Neural cell (in vitro differentiated cells): ENCODE results near the gene HDAC7. TPM values are rescaled to one million over a fixed set of nuclear protein-coding genes. Genes with fewer than 3 reads are reported as not detected.

ENCODE experiments used
- H2AFZ ChIP-seq: fragments of 200-600, 300-800 bp; sonication (generic), shearing (Covaris generic); 2 replicates; pipeline ENCODE4 v1.6.0; 2014; ENCODE audit warnings: low read depth, mild to moderate bottlenecking, antibody characterized with exemption, low read length, moderate library complexity
- H3F3A ChIP-seq: fragments of 200-600 bp; shearing (Covaris generic); 2 replicates; pipeline ENCODE4 v1.6.1; 2016; ENCODE audit warnings: mild to moderate bottlenecking, moderate library complexity, mixed read lengths, antibody characterized with exemption, low read length; ENCODE audit not compliant: insufficient read depth, poor library complexity, severe bottlenecking
- H3K27ac ChIP-seq: fragments of 200-600, 300-800 bp; sonication (generic), shearing (Covaris generic); 2 replicates; pipeline ENCODE4 v1.5.1; 2014; ENCODE audit warnings: mild to moderate bottlenecking, low read length, moderate library complexity
- H3K27me3 ChIP-seq: fragments of 300-800, 200-600 bp; sonication (generic), shearing (Covaris generic); 2 replicates; pipeline ENCODE4 v1.6.0; 2014; ENCODE audit warnings: mild to moderate bottlenecking, low read depth, low read length, moderate library complexity; ENCODE audit not compliant: insufficient read depth
- H3K36me3 ChIP-seq: fragments of 300-800, 200-600 bp; sonication (generic), shearing (Covaris generic); 2 replicates; pipeline ENCODE4 v1.5.1; 2014; ENCODE audit warnings: mild to moderate bottlenecking, antibody characterized with exemption, low read length, moderate library complexity; ENCODE audit not compliant: insufficient read depth
- H3K4me2 ChIP-seq: fragments of 300-800, 200-600 bp; sonication (generic), shearing (Covaris generic); 2 replicates; pipeline ENCODE4 v1.6.0; 2014; ENCODE audit warnings: mild to moderate bottlenecking, low read length
- H3K4me3 ChIP-seq: fragments of 300-800, 200-600 bp; sonication (generic), shearing (Covaris generic); 2 replicates; pipeline ENCODE4 v1.5.1; 2014; ENCODE audit warnings: mild to moderate bottlenecking, low read length, moderate library complexity
- H3K79me2 ChIP-seq: fragments of 200-600 bp; shearing (Covaris generic); replicated peaks from 2 replicates; pipeline ENCODE4 v1.6.0; 2014; ENCODE audit warnings: mild to moderate bottlenecking, low read length, moderate library complexity; ENCODE audit not compliant: insufficient read depth
- H3K9ac ChIP-seq: fragments of 300-800, 200-600 bp; sonication (generic), shearing (Covaris generic); 2 replicates; pipeline ENCODE4 v1.6.1; 2016; ENCODE audit warnings: mild to moderate bottlenecking, low read length, mixed read lengths
- H3K9me2 ChIP-seq: fragments of 200-600 bp; shearing (Covaris generic); 2 replicates; pipeline ENCODE4 v1.6.1; 2016; ENCODE audit warnings: mild to moderate bottlenecking, low read length, mixed read lengths; ENCODE audit not compliant: insufficient read depth
- H3K9me3 ChIP-seq: fragments of 200-600, 300-800 bp; sonication (generic), shearing (Covaris generic); 2 replicates; pipeline ENCODE4 v1.6.1; 2016; ENCODE audit warnings: mild to moderate bottlenecking, mixed run types, low read length, moderate library complexity, mixed read lengths
- H4K20me1 ChIP-seq: fragments of 200-600 bp; shearing (Covaris generic); 2 replicates; pipeline ENCODE4 v1.6.1; 2016; ENCODE audit warnings: mild to moderate bottlenecking, mixed run types; ENCODE audit not compliant: insufficient read depth
- CTCF ChIP-seq: fragments of 450-650 bp; IDR thresholded peaks from 2 replicates; pipeline ENCODE4 v1.5.1; 2014; ENCODE audit warnings: antibody characterized with exemption, mild to moderate bottlenecking, moderate library complexity; ENCODE audit not compliant: poor library complexity, severe bottlenecking
- EP300 ChIP-seq: fragments of 450-650 bp; conservative IDR thresholded peaks from 2 replicates; pipeline ENCODE4 v1.6.1; 2014; ENCODE audit warnings: antibody characterized with exemption, mild to moderate bottlenecking, moderate library complexity; ENCODE audit not compliant: poor library complexity, severe bottlenecking
- EZH2 ChIP-seq: fragments of 200-600, 300-800 bp; shearing (Covaris generic), sonication (generic); IDR thresholded peaks from 2 replicates; pipeline ENCODE4 v1.6.1; 2014; ENCODE audit warnings: antibody characterized with exemption, low read length, borderline replicate concordance, mild to moderate bottlenecking; ENCODE audit not compliant: insufficient read depth, poor library complexity, severe bottlenecking
- MXI1 ChIP-seq: fragments of 450-650 bp; conservative IDR thresholded peaks from 2 replicates; pipeline ENCODE4 v1.6.1; 2014; ENCODE audit warnings: antibody characterized with exemption, mild to moderate bottlenecking; ENCODE audit not compliant: poor library complexity, severe bottlenecking
- POLR2AphosphoS5 ChIP-seq: IDR thresholded peaks from 2 replicates; pipeline ENCODE4 v1.6.1; 2012
- RAD21 ChIP-seq: fragments of 450-650 bp; conservative IDR thresholded peaks from 2 replicates; pipeline ENCODE4 v1.6.1; 2014; ENCODE audit warnings: antibody characterized with exemption, mild to moderate bottlenecking, moderate library complexity
- REST ChIP-seq: IDR thresholded peaks from 2 replicates; pipeline ENCODE4 v1.6.1; 2012; ENCODE audit warnings: borderline replicate concordance
- SMC3 ChIP-seq: fragments of 450-650 bp; conservative IDR thresholded peaks from 2 replicates; pipeline ENCODE4 v1.6.1; 2014; ENCODE audit warnings: antibody characterized with exemption, mild to moderate bottlenecking, moderate library complexity; ENCODE audit not compliant: poor library complexity
- TAF1 ChIP-seq: IDR thresholded peaks from 2 replicates; pipeline ENCODE4 v1.6.1; 2012; ENCODE audit warnings: low read depth
- polyA plus RNA-seq: library from polyadenylated mRNA; depleted of rRNA; stranded (reverse); fragments of >200 nt; gene quantifications from 2 replicates; pipeline ENCODE4 v1.2.3, GENCODE V29; 2014

Gene HDAC7
- polyA plus RNA-seq, 1 donor from 2014 or later, result 30.2 TPM

- Histone ChIP-seq H3F3A (no peaks in the 10 kb centered on the region), H3K4me2 (no peak overlapping the region), H3K79me2 (no peaks in the 10 kb centered on the region), H4K20me1 (no peaks in the 10 kb centered on the region), H3K36me3 (no peaks in the 10 kb centered on the region), H3K4me3 (no peak overlapping the region), H3K9me3 (no peaks in the 10 kb centered on the region), H3K27ac (no peak overlapping the region), H3K27me3 (no peaks in the 10 kb centered on the region), H3K9me2 (no peaks in the 10 kb centered on the region), H2AFZ (no peak overlapping the region), H3K9ac (no peak overlapping the region)
- TF ChIP-seq EZH2 (no peak), RAD21 (no peak), CTCF (no peak), MXI1 (no peak), TAF1 (no peak), POLR2AphosphoS5 (no peak), SMC3 (no peak), REST (no peak), EP300 (no peak)
These were observed 13.9 kb upstream of the HDAC7 start for GRCh38 chr12:47833591-47834012.

GRCh38 chr12:47832263-47832933 lies 12.7 kb upstream of the HDAC7 start:
- no peaks in the 10 kb centered on the region for H3K36me3 ChIP-seq
- no peaks in the 10 kb centered on the region for H3K27me3 ChIP-seq
- H2AFZ ChIP-seq, result no peak overlapping the region
- H3K79me2 ChIP-seq, result no peaks in the 10 kb centered on the region
- no peak overlapping the region for H3K27ac ChIP-seq
- H3K4me3 ChIP-seq, result no peak overlapping the region
- TF ChIP-seq TAF1, result no peak
- no peak for TF ChIP-seq MXI1
- no peak for TF ChIP-seq CTCF
- TF ChIP-seq RAD21, result no peak
- no peak for TF ChIP-seq SMC3
- TF ChIP-seq EZH2, result no peak
- TF ChIP-seq REST, result no peak
- TF ChIP-seq EP300, result no peak
- no peak for TF ChIP-seq POLR2AphosphoS5
- no peaks in the 10 kb centered on the region for H3K9me3 ChIP-seq
- H3K9ac ChIP-seq, result no peak overlapping the region
- no peaks in the 10 kb centered on the region for H4K20me1 ChIP-seq
- no peaks in the 10 kb centered on the region for H3F3A ChIP-seq
- H3K4me2 ChIP-seq, result no peak overlapping the region
- H3K9me2 ChIP-seq, result no peaks in the 10 kb centered on the region
